ENCODE measurements around the gene SOBP.

DNA sequence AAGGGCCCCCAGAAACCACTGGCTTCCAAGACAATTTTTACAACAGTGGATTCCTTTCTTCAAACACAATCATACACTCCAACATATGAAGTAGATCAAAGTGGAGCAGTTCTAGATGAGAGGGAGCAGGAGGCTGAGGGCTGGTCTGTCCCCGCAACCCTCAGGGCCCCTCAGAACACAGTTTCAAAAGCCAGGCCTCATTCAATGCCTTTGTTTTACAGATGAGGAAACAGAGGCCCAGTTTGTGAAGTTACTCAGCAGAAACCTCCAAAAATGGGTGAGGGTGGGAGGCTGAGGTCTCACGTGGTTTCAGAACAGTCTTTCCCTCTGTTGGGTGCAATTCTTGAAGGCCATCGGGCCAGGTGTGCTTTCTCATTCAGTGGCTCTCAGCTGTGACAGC lies 199.3 kb downstream of the SOBP start:
- TF ChIP-seq, protein P1, sequence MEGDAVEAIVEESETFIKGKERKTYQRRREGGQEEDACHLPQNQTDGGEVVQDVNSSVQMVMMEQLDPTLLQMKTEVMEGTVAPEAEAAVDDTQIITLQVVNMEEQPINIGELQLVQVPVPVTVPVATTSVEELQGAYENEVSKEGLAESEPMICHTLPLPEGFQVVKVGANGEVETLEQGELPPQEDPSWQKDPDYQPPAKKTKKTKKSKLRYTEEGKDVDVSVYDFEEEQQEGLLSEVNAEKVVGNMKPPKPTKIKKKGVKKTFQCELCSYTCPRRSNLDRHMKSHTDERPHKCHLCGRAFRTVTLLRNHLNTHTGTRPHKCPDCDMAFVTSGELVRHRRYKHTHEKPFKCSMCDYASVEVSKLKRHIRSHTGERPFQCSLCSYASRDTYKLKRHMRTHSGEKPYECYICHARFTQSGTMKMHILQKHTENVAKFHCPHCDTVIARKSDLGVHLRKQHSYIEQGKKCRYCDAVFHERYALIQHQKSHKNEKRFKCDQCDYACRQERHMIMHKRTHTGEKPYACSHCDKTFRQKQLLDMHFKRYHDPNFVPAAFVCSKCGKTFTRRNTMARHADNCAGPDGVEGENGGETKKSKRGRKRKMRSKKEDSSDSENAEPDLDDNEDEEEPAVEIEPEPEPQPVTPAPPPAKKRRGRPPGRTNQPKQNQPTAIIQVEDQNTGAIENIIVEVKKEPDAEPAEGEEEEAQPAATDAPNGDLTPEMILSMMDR (IDR thresholded peaks at IDR 0.05): no peak
- TF ChIP-seq MAZ (IDR thresholded peaks at IDR 0.05; ENCODE audit: borderline replicate concordance, low read depth, low read length) (no peak), CBX2 (IDR thresholded peaks at IDR 0.05; ENCODE audit: borderline replicate concordance, low read depth) (no peak), CEBPB (IDR thresholded peaks at IDR 0.05) (no peak), EHMT2 (IDR thresholded peaks at IDR 0.05; ENCODE audit: low read depth) (no peak), POLR2A (IDR thresholded peaks at IDR 0.05; ENCODE audit: low read length) (no peak), RFX5 (IDR thresholded peaks at IDR 0.05) (no peak), BHLHE40 (IDR thresholded peaks at IDR 0.05; ENCODE audit: low read depth, low read length) (no peak), GATA3 (IDR thresholded peaks at IDR 0.05; ENCODE audit: borderline replicate concordance) (no peak), EP300 (IDR thresholded peaks at IDR 0.05) (no peak), RNF2 (IDR thresholded peaks at IDR 0.05; ENCODE audit: borderline replicate concordance, low read depth) (no peak), MAFK (IDR thresholded peaks at IDR 0.05; ENCODE audit: partially characterized antibody) (no peak)
- TF ChIP-seq, protein P2, sequence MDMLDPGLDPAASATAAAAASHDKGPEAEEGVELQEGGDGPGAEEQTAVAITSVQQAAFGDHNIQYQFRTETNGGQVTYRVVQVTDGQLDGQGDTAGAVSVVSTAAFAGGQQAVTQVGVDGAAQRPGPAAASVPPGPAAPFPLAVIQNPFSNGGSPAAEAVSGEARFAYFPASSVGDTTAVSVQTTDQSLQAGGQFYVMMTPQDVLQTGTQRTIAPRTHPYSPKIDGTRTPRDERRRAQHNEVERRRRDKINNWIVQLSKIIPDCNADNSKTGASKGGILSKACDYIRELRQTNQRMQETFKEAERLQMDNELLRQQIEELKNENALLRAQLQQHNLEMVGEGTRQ (IDR thresholded peaks at IDR 0.05): no peak

All from A549 (cell line).